Measurements from ENCODE around the gene SDF4.

Gene SDF4

GRCh38 chr1:1232796-1233566 lies 1.2 kb upstream of the SDF4 start:
- peak overlapping the region; percentile 15 for H3K4me2 ChIP-seq (ENCODE audit: insufficient read depth, low read length, poor library complexity, severe bottlenecking)
- H3K36me3 ChIP-seq (replicated peaks in 1 of 2; ENCODE audit: control insufficient read depth in 2 of 2, insufficient read depth in 2 of 2, low read length in 2 of 2), result peaks cover 18 to 43% of the 10 kb centered on the region in 2 donors
- H3K4me3 ChIP-seq (ENCODE audit: low read length in 2 of 2), result peak overlapping the region; percentile 50 to 80
- peak overlapping the region; percentile 57 for H2BK120ac ChIP-seq (ENCODE audit: low read depth, low read length)
- no peaks in the 10 kb centered on the region for H3K27me3 ChIP-seq (ENCODE audit: control insufficient read depth in 3 of 3, insufficient read depth in 3 of 3, low read depth in 1 of 3, low read length in 3 of 3)
- no peak overlapping the region for H2BK5ac ChIP-seq (ENCODE audit: low read length)
- H3K18ac ChIP-seq (ENCODE audit: low read length), result peak overlapping the region; percentile 70
- H3K79me1 ChIP-seq (ENCODE audit: low read depth, low read length), result peaks cover 18% of the 10 kb centered on the region
- no peak overlapping the region for H3K9ac ChIP-seq (ENCODE audit: low read depth, low read length, poor library complexity)
- no peak overlapping the region for H2AFZ ChIP-seq (ENCODE audit: low read length)
- peaks cover 0 to 12% of the 10 kb centered on the region in 2 donors for H3K9me3 ChIP-seq (replicated peaks in 1 of 2; ENCODE audit: control insufficient read depth in 2 of 2, insufficient read depth in 1 of 2, low read depth in 1 of 2, low read length in 2 of 2)
- WGBS, 2 donors (ENCODE audit: extremely low coverage in 2 of 2, insufficient read length in 2 of 2, insufficient replicate concordance in 1 of 2), result no CpG with 5 or more reads among the region's 98 CpGs
- H3K4me1 ChIP-seq (ENCODE audit: control insufficient read depth in 2 of 2, insufficient read depth in 1 of 2, low read depth in 1 of 2, low read length in 2 of 2), result peaks cover 10 to 27% of the 10 kb centered on the region in 2 donors
- H4K91ac ChIP-seq (ENCODE audit: low read depth, low read length, poor library complexity), result peak overlapping the region; percentile 97
- H3K14ac ChIP-seq (ENCODE audit: low read length), result peak overlapping the region; percentile 49
- peak overlapping the region; percentile 65 for H4K8ac ChIP-seq (ENCODE audit: low read depth, low read length)
- H3K4ac ChIP-seq (ENCODE audit: low read length), result peak overlapping the region; percentile 99
- H2AK5ac ChIP-seq (ENCODE audit: low read depth, low read length), result peak overlapping the region; percentile 100
- peak overlapping the region; percentile 98 for H3K23ac ChIP-seq (ENCODE audit: low read depth, low read length, poor library complexity)
- no peak for DNase-seq (ENCODE audit: low spot score)
- H3K27ac ChIP-seq (replicated peaks; ENCODE audit: low read length), result no peak overlapping the region
- peak overlapping the region; percentile 2 for H2BK12ac ChIP-seq (ENCODE audit: low read length)
- H2BK15ac ChIP-seq (ENCODE audit: low read length), result peak overlapping the region; percentile 89

GRCh38 chr1:1232208-1232795 lies 501 bp upstream of the SDF4 start, which contains the start of gene B3GALT6:
Gene B3GALT6, plus strand, starts transcription at chr1:1232237. Its CDS starts 42 bp downstream, at chr1:1232279.
- H2AK5ac ChIP-seq (ENCODE audit: low read depth, low read length), result peak within 1 kb of the TSS; percentile 100
- peak within 1 kb of the TSS; percentile 80 for H3K4me2 ChIP-seq (ENCODE audit: insufficient read depth, low read length, poor library complexity, severe bottlenecking)
- peak within 1 kb of the TSS; percentile 61 to 98 for H3K4me3 ChIP-seq (ENCODE audit: low read length in 2 of 2)
- H3K79me1 ChIP-seq (ENCODE audit: low read depth, low read length), result peaks cover 21% of the 10 kb centered on the region
- H3K27ac ChIP-seq (replicated peaks; ENCODE audit: low read length), result peak within 1 kb of the TSS; percentile 39
- no peak for DNase-seq (ENCODE audit: low spot score)
- peak within 1 kb of the TSS; percentile 97 for H3K18ac ChIP-seq (ENCODE audit: low read length)
- peak within 1 kb of the TSS; percentile 97 for H4K91ac ChIP-seq (ENCODE audit: low read depth, low read length, poor library complexity)
- H2BK5ac ChIP-seq (ENCODE audit: low read length), result peak within 1 kb of the TSS; percentile 95
- WGBS, 2 donors (ENCODE audit: extremely low coverage in 2 of 2, insufficient read length in 2 of 2, insufficient replicate concordance in 1 of 2), result no CpG with 5 or more reads among the region's 100 CpGs
- peaks cover 10 to 21% of the 10 kb centered on the region in 2 donors for H3K4me1 ChIP-seq (ENCODE audit: control insufficient read depth in 2 of 2, insufficient read depth in 1 of 2, low read depth in 1 of 2, low read length in 2 of 2)
- H3K9me3 ChIP-seq (replicated peaks in 1 of 2; ENCODE audit: control insufficient read depth in 2 of 2, insufficient read depth in 1 of 2, low read depth in 1 of 2, low read length in 2 of 2), result peaks cover 0 to 12% of the 10 kb centered on the region in 2 donors
- peak within 1 kb of the TSS; percentile 57 for H2BK120ac ChIP-seq (ENCODE audit: low read depth, low read length)
- peak within 1 kb of the TSS; percentile 96 for H4K8ac ChIP-seq (ENCODE audit: low read depth, low read length)
- H3K9ac ChIP-seq (ENCODE audit: low read depth, low read length, poor library complexity), result peak within 1 kb of the TSS; percentile 97
- peak within 1 kb of the TSS; percentile 99 for H3K23ac ChIP-seq (ENCODE audit: low read depth, low read length, poor library complexity)
- H2BK15ac ChIP-seq (ENCODE audit: low read length), result peak within 1 kb of the TSS; percentile 89
- H3K36me3 ChIP-seq (replicated peaks in 1 of 2; ENCODE audit: control insufficient read depth in 2 of 2, insufficient read depth in 2 of 2, low read length in 2 of 2), result peaks cover 23 to 49% of the 10 kb centered on the region in 2 donors
- H3K14ac ChIP-seq (ENCODE audit: low read length), result peak within 1 kb of the TSS; percentile 63
- H2BK12ac ChIP-seq (ENCODE audit: low read length), result peak within 1 kb of the TSS; percentile 58
- peak within 1 kb of the TSS; percentile 99 for H3K4ac ChIP-seq (ENCODE audit: low read length)
- H3K27me3 ChIP-seq (ENCODE audit: control insufficient read depth in 3 of 3, insufficient read depth in 3 of 3, low read depth in 1 of 3, low read length in 3 of 3), result no peaks in the 10 kb centered on the region
- H2AFZ ChIP-seq (ENCODE audit: low read length), result peak within 1 kb of the TSS; percentile 93

DNA sequence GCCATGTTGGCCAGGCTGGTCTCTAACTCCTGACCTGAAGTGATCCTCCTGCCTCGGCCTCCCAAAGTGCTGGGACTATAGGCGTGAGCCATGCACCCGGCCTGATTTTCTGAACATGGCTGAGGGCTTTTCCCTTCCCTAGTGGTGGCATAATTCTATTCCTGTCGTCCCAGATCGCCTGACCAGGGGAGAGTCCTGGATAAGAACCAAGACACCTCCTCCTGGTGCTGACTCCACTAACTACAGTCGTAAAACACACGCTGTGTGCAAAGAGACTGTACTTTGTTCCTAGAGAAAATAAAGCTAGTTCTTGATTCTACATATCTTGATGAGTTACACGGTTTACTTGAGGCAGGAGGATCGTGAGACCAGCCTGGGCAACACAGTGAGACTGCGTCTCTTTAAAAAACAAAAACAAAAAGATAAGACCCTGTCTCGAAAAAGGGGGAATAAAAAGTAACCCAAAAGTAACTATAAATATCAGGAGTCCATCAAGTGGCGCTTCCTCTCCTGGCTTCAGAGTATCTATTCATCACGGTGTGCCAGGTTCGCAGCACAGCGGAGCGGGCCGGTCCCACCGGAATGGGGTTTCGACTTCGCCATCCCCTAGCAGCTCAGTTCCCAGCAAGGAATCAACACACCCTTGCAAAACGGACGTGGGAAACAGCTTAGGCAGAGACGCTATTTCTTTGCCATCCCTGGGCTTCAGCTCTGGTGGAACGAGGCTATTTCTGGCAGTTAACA lies 973 bp downstream of the SDF4 start:
- peak overlapping the region; percentile 80 for H3K4me2 ChIP-seq (ENCODE audit: insufficient read depth, low read length, poor library complexity, severe bottlenecking)
- no peak overlapping the region for H2BK12ac ChIP-seq (ENCODE audit: low read length)
- no peak overlapping the region for H2BK120ac ChIP-seq (ENCODE audit: low read depth, low read length)
- no peak overlapping the region for H4K91ac ChIP-seq (ENCODE audit: low read depth, low read length, poor library complexity)
- H3K9ac ChIP-seq (ENCODE audit: low read depth, low read length, poor library complexity), result peak overlapping the region; percentile 89
- H3K27me3 ChIP-seq (ENCODE audit: control insufficient read depth in 3 of 3, insufficient read depth in 3 of 3, low read depth in 1 of 3, low read length in 3 of 3), result no peaks in the 10 kb centered on the region
- peak overlapping the region; percentile 99 for H3K23ac ChIP-seq (ENCODE audit: low read depth, low read length, poor library complexity)
- no peak overlapping the region for H4K8ac ChIP-seq (ENCODE audit: low read depth, low read length)
- H3K18ac ChIP-seq (ENCODE audit: low read length), result no peak overlapping the region
- DNase-seq (ENCODE audit: low spot score), result no peak
- no peak overlapping the region for H3K27ac ChIP-seq (replicated peaks; ENCODE audit: low read length)
- H3K4me3 ChIP-seq (ENCODE audit: low read length in 2 of 2), result peak overlapping the region; percentile 61 to 98
- no peak overlapping the region for H3K4ac ChIP-seq (ENCODE audit: low read length)
- peaks cover 0 to 13% of the 10 kb centered on the region in 2 donors for H3K9me3 ChIP-seq (replicated peaks in 1 of 2; ENCODE audit: control insufficient read depth in 2 of 2, insufficient read depth in 1 of 2, low read depth in 1 of 2, low read length in 2 of 2)
- H2BK5ac ChIP-seq (ENCODE audit: low read length), result peak overlapping the region; percentile 95
- no peak overlapping the region for H2BK15ac ChIP-seq (ENCODE audit: low read length)
- peak overlapping the region; percentile 0 for H2AK5ac ChIP-seq (ENCODE audit: low read depth, low read length)
- WGBS, 2 donors (ENCODE audit: extremely low coverage in 2 of 2, insufficient read length in 2 of 2, insufficient replicate concordance in 1 of 2), result no CpG with 5 or more reads among the region's 24 CpGs
- H3K14ac ChIP-seq (ENCODE audit: low read length), result no peak overlapping the region
- peaks cover 26% of the 10 kb centered on the region for H3K79me1 ChIP-seq (ENCODE audit: low read depth, low read length)
- peak overlapping the region; percentile 93 for H2AFZ ChIP-seq (ENCODE audit: low read length)
- peaks cover 10 to 15% of the 10 kb centered on the region in 2 donors for H3K4me1 ChIP-seq (ENCODE audit: control insufficient read depth in 2 of 2, insufficient read depth in 1 of 2, low read depth in 1 of 2, low read length in 2 of 2)
- peaks cover 30 to 61% of the 10 kb centered on the region in 2 donors for H3K36me3 ChIP-seq (replicated peaks in 1 of 2; ENCODE audit: control insufficient read depth in 2 of 2, insufficient read depth in 2 of 2, low read length in 2 of 2)

All from neuronal stem cell (in vitro differentiated cells).